Measurements from ENCODE around the gene PDZD2.

PDZD2 gene

DNA sequence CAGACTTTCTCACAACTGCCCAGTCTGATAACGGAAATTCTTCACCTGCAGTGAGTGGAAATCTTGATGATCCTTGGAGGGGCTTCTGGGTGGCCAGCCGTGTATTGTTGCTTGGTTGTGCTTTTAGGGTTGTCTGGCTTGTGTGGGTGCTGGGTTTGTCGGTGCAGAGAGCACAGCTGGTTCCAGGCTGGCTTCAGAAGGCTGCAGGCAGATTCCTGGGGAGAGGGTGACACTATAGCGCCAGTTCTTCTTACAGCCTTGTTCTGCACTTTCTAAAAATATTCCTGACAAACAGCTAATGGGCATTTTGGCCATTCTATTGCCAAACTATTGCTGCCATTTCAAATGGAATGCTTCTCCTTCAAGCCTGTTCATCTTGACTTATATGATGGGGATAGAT is 99.3 kb downstream of the PDZD2 start:
- DNase-seq (ENCODE audit: extremely low spot score): no peak
- CTCF ChIA-PET: no interaction called here
- POLR2A ChIA-PET: no interaction called here
- TF ChIP-seq, protein P1, sequence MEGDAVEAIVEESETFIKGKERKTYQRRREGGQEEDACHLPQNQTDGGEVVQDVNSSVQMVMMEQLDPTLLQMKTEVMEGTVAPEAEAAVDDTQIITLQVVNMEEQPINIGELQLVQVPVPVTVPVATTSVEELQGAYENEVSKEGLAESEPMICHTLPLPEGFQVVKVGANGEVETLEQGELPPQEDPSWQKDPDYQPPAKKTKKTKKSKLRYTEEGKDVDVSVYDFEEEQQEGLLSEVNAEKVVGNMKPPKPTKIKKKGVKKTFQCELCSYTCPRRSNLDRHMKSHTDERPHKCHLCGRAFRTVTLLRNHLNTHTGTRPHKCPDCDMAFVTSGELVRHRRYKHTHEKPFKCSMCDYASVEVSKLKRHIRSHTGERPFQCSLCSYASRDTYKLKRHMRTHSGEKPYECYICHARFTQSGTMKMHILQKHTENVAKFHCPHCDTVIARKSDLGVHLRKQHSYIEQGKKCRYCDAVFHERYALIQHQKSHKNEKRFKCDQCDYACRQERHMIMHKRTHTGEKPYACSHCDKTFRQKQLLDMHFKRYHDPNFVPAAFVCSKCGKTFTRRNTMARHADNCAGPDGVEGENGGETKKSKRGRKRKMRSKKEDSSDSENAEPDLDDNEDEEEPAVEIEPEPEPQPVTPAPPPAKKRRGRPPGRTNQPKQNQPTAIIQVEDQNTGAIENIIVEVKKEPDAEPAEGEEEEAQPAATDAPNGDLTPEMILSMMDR (IDR thresholded peaks at IDR 0.05; ENCODE audit: control extremely low read depth, extremely low read depth, low read depth, missing control alignments): no peak

DNA sequence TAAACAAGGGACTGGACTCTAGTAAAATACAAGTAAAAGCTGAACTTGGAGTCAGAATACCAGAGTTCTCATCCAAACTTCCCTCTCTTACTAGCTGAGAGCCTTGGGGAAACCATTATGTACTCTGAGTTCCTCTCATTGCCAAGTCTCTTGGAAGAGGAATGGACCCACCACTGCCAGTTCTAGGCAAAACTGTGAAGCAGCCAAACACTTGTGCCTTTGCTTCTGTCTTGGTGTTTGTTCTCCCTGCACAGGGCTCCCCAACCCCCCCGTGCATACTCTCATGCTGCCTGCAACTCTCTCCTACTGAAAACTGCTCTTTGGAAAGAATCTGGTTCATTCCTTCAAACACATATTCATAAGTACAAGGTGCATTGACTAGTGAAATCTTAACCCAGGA is 102.6 kb downstream of the PDZD2 start:
- ChIA-PET CTCF (no interaction called here), POLR2A (no interaction called here)
- DNase-seq (ENCODE audit: extremely low spot score): no peak
- TF ChIP-seq, protein P1 (IDR thresholded peaks at IDR 0.05; ENCODE audit: control extremely low read depth, extremely low read depth, low read depth, missing control alignments): no peak

- no peak for DNase-seq (ENCODE audit: extremely low spot score)
- CTCF ChIA-PET: interaction anchor here (1.1 kb wide), 1 partner anchor 13 kb away, joined by 3 read pairs; no protein-coding TSS in a partner anchor
- TF ChIP-seq, protein P1 (IDR thresholded peaks at IDR 0.05; ENCODE audit: control extremely low read depth, extremely low read depth, low read depth, missing control alignments): no peak
- POLR2A ChIA-PET: no interaction called here
Observed at GRCh38 chr5:31743678-31744077, 104.7 kb downstream of the PDZD2 start.

DNA sequence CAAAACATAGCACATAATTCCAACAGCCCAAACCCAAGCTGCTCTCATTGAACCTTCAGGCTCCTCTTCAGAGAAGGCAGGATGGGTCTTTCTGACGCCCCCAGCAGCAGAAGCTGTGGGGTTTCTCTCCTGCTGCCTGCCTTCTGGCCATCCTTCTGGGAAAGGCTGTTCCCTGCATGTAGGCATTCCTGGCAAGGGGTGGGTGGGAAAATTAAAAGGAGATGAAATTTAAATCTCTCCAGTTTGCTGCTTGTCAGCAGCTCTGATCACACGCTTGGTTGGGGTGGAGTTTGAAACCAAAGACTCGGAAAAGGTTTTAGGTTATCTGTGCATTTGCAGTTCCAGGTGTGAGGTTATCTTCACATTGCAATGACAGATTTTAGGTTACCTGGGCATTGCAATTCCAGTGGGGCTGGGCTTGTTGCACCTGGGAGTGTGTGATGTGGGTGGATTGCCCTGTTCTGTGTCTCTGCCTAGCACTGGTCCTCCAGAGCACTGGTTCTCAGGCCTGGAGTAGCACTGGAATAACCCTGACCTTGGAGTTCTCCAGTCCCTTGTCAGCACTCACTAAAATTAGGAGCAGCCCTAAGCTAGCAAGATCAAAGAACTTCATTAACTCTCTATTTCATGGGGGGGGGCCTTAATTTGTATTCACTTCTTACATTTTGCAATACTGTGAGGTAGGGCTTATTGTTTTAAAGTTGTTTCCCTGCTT is 109.7 kb downstream of the PDZD2 start:
- DNase-seq (ENCODE audit: extremely low spot score): no peak
- CTCF ChIA-PET: no interaction called here
- TF ChIP-seq, protein P1 (IDR thresholded peaks at IDR 0.05; ENCODE audit: control extremely low read depth, extremely low read depth, low read depth, missing control alignments): no peak
- POLR2A ChIA-PET: no interaction called here

DNA sequence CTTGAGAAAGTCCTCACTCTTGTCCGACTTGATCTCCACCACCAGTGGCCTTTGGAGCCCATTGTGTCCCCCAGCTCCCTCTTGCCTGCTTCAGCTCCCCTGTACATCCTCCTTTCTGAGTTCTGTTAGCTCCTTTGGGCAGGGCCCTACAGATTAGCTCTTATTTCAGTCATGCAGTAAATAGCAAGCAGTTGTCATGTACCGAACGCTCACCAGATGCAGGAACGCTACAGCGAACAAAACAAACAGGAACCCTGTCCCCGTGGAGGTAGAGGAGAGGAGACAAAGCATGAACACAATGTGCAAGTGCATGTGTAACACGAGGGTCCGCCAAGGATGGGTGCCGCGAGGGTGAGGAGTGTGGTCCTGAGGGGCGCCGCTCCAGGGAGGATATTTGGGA is 111.3 kb downstream of the PDZD2 start:
- POLR2A ChIA-PET: no interaction called here
- CTCF ChIA-PET: no interaction called here
- TF ChIP-seq, protein P1 (IDR thresholded peaks at IDR 0.05; ENCODE audit: control extremely low read depth, extremely low read depth, low read depth, missing control alignments): no peak
- DNase-seq (ENCODE audit: extremely low spot score): no peak

DNA sequence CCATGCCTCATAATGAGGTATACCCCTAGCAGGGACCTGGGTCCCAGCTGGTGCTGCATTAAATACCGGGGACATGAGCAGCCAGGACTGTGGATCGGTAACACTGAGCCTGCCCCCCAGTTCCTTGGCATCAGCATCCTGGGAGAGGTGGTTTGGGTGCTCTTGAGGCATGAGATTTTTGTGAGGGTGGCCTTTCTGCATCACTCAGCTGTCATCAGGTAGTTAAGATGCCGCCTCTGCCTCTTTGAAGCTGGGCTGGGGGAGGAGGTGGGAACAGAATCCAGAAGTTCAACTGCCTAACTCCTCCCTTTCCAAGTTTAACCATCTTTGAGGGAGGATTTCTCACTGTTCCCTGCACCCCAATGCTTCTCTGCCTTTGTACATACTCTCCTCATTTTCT is 112.7 kb downstream of the PDZD2 start:
- TF ChIP-seq, protein P1 (IDR thresholded peaks at IDR 0.05; ENCODE audit: control extremely low read depth, extremely low read depth, low read depth, missing control alignments): no peak
- no peak for DNase-seq (ENCODE audit: extremely low spot score)
- ChIA-PET CTCF (interaction anchor here (0.9 kb wide), 1 partner anchor 57 kb away, joined by 3 read pairs; no protein-coding TSS in a partner anchor), POLR2A (no interaction called here)

Measured in GM10248 (cell line).